HG02763 (cell line): ENCODE measurements around the gene MMRN2.
"Not testable (repeated sequence)": the region's sequence is repeated elsewhere in the genome, so short reads cannot be mapped to it uniquely, and the experiment has no call there.

ENCODE experiments used
- ATAC-seq: cut with Tn5 transposase; IDR thresholded peaks from one replicate; pipeline ENCODE4 v1.9.1; 2021; ENCODE audit warnings: mild to moderate bottlenecking, moderate library complexity; ENCODE audit not compliant: unreplicated experiment

MMRN2 gene

GRCh38 chr10:86956195-86956847 is 1.1 kb downstream of the MMRN2 start:
- ATAC-seq: no peak

- ATAC-seq: no peak
Observed at GRCh38 chr10:86955501-86956194, 1.8 kb downstream of the MMRN2 start.

GRCh38 chr10:86954681-86955500 is 2.5 kb downstream of the MMRN2 start:
- ATAC-seq: no peak

GRCh38 chr10:86953747-86954680 is 3.4 kb downstream of the MMRN2 start:
- no peak for ATAC-seq

GRCh38 chr10:86952697-86953096 is 4.7 kb downstream of the MMRN2 start:
- ATAC-seq: not testable (repeated sequence)

GRCh38 chr10:86952106-86952505 is 5.3 kb downstream of the MMRN2 start:
- ATAC-seq: no peak

GRCh38 chr10:86951184-86951761 is 6.1 kb downstream of the MMRN2 start:
- no peak for ATAC-seq

GRCh38 chr10:86950349-86950748 is 7.1 kb downstream of the MMRN2 start:
- no peak for ATAC-seq

- ATAC-seq: not testable (repeated sequence)
Observed at GRCh38 chr10:86947806-86948205, 9.6 kb downstream of the MMRN2 start.

GRCh38 chr10:86946213-86947155 is 10.9 kb downstream of the MMRN2 start:
- ATAC-seq: no peak

GRCh38 chr10:86945361-86946212 is 11.8 kb downstream of the MMRN2 start:
- ATAC-seq: no peak

GRCh38 chr10:86944907-86945306 is 12.5 kb downstream of the MMRN2 start:
- no peak for ATAC-seq

GRCh38 chr10:86944471-86944870 is 12.9 kb downstream of the MMRN2 start:
- ATAC-seq: no peak

GRCh38 chr10:86944031-86944419 is 13.4 kb downstream of the MMRN2 start:
- no peak for ATAC-seq

GRCh38 chr10:86943316-86944030 is 13.9 kb downstream of the MMRN2 start:
- no peak for ATAC-seq

GRCh38 chr10:86942441-86943315 is 14.7 kb downstream of the MMRN2 start:
- no peak for ATAC-seq

- no peak for ATAC-seq
Observed at GRCh38 chr10:86941991-86942421, 15.4 kb downstream of the MMRN2 start.
